Retina (tissue), 1 donor: ENCODE results near the gene HSCB.
"Not testable (repeated sequence)": the region's sequence is repeated elsewhere in the genome, so short reads cannot be mapped to it uniquely, and the experiment has no call there.

Experiments
- DNase-seq: peaks from one replicate; pipeline ENCODE4 v3.0.0-alpha.2; 2016

The HSCB gene

DNA sequence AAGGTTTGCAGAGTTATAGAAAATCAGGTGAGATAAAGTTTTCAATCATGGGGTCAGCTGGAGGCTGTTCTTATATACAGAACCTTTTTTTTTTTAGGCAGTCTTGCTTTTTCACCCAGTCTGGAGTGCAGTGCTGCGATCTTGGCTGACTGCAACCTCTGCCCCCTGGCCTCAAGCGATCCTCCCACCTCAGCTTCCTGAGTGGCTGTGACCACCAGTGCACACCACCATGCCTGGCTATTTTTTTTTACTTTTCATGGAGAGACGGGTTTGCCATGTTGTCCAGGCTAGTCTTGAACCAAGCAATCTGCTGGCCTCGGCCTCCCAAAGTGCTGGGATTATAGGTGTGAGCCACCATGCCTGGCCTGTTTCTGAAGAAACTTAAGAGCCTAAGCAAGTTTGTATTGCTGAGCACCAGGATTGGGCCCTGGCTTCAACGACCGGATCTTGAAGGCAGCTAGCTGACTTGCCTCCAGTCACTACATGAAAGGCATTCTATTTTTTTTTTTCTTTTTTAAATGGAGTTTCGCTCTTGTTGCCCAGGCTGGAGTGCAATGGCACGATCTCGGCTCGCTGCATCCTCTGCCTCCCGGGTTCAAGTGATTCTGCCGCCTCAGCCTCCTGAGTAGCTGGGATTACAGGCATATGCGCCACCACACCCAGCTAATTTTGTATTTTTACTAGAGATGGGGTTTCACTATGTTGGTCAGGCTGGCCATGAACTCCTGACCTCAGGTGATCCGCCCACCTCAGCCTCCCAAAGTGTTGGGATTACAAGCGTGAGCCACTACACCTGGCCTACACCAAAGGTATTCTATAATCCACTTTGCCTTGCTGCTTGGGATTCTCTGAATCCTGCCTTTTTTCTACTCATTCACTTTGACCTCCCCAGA is 50.9 kb downstream of the HSCB start:
- DNase-seq: no peak

DNA sequence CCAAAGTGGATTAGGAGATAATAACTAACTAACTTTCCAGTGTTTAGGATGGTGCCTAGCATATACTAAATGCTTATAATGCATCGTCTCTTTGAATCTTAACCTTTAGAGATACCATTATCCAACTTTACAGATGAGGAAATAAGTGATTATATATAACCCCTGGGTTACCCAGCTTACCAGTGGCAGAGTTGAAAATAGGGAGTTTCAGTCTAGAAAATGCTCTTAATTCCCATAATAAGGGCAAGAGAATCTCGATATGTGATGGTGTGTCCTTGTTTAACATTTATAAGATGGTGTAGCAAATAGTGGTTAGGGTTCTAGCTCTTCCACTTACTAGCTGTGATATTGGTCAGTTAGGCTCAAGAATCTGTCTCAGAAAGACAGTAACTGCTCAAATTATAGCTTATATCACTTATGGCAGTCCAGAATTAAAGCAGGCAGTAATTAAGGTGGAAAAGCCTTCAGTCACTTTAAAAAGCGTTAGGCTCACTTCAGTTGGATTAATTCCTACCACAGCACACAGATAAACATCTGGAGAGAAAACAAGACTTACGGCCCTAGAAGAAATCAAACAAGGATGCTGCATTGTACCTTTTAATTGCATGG is 52.2 kb downstream of the HSCB start:
- no peak for DNase-seq

DNA sequence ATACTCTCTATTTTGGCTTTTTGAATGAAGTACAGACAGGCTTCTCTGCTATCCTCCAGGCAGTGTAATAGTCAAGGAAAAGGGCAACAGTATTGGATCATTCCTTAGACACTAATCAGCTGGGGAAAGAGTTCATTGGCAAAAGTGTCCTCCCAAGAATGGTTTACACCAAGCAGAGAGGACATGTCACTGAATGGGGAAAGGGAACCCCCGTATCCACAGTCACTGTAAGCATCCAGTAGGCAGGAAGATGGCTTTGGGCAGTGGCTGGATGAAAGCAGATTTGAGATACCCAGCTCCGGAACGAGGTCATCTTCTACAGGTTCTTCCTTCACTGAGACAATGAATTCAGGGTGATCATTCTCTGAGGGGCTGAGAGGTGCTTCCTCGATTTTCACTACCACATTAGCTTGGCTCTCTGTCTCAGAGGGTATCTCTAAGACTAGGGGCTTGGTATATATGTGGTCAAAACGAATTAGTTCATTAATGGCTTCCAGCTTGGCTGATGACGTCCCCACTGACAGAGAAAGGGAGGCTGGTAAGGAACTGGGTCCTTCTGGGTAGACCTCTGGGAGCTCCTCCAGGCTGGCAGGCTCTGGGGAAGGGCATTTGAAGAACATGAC is 53.3 kb downstream of the HSCB start:
- DNase-seq: no peak

DNA sequence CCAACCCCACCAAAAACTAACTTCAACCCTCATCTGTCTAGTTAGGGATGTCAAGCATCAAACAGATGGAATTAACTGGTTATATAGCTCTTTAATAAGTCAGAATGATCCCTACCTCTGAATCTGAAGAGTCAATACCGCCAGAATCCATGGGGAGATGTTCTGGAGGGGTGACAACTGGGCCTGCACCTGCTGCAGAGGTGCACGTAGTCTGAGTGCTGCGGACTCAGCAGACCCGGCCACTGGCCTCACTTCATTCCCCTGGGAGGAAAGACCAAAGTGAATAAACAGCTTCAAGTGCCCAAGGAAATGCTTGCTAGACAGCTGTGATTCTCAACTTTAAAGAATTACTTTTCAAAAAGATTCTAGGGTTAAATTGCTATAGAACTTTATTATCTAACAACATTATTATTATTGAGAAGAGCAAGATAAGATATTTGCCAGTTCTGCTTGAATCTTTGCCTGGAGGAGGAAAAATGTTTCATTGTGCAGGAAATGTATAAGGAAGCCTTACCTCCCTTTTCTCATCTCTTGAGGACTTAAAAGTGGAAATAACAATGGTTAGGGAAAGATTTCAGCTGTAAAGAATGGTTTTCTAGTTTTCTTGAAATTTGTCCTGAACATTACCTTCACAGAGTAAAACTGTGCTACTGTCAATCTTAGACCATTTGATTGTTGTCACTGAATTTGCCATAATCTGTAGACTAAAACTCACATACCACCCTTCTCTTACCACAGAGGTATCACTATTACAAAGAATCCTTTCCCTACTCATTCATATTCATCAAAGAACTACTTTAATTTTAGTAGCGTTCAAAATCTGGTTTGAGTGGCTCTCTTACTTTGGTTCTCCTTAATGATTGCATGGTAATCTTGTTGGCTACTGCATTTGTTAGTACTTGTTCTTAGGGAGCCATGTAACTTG is 54.4 kb downstream of the HSCB start:
- DNase-seq: no peak

DNA sequence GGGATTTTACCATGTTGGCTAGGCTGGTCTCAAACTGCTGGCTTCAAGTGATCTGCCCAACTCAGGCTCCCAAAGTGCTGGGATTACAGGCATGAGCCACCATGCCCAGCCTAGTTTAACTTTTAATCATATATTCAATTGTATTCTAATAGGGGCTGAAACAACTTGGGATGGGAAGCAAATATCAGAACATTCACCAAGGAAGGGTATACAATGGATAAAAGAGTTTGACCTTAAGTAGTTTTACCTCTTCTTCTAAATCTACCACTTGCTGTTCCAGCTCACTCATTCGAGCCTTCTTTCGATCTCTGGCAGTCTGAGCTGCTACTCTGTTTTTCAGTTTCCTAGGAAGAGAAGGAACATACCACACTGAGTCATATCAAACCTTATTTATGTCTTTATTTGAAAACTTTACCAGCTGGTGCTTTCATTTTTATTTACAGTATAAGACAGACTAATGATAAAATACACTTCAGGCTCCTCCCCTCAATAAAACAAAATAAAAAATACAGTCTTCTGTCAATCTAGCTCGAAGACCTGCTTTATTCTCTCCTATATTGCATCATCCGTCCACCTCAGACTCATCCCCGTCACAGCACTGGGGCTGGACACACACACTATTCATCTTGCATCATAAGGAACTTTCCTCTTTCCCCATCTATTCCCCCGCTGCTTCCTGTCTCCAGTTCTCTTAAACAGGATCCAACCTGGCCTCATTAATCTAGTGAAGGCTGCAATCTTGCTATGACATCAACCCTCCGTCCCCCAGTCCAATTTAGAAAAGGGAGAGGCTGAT is 57.2 kb downstream of the HSCB start:
- DNase-seq: no peak

DNA sequence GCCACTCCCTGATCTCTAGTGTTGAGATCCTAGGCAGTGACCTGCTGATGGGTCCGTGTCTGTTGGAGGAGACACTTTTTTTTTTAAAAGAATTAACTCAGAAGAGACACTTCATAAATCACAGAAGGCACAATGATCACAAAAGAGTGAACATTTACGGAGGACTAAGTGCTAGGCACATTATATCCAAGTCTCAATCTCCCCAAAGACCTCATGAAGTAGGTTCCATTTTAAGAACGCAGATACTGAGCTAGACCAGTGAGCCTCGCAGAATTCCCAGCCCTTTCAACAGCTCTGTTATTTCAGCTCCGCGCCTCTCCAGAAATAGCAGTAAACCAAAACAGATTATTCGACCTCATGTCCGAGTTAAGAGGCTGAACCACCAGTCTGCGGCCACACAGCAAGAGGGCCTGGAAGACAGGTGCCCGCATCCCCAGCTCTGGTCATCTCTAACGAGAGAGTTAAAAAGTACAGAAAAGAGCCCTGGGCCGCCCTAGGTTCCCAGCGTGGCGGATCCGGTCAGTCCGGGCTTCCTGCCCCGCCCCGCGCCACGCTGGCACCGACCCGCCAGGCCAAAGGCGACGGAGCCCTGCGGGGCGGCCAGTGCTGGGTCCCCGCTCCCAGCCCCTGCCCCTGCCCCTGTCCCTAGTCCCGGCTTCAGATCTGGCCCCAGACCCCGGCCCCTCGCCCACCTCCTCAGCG is 57.9 kb downstream of the HSCB start:
- DNase-seq: peak; percentile 80

DNA sequence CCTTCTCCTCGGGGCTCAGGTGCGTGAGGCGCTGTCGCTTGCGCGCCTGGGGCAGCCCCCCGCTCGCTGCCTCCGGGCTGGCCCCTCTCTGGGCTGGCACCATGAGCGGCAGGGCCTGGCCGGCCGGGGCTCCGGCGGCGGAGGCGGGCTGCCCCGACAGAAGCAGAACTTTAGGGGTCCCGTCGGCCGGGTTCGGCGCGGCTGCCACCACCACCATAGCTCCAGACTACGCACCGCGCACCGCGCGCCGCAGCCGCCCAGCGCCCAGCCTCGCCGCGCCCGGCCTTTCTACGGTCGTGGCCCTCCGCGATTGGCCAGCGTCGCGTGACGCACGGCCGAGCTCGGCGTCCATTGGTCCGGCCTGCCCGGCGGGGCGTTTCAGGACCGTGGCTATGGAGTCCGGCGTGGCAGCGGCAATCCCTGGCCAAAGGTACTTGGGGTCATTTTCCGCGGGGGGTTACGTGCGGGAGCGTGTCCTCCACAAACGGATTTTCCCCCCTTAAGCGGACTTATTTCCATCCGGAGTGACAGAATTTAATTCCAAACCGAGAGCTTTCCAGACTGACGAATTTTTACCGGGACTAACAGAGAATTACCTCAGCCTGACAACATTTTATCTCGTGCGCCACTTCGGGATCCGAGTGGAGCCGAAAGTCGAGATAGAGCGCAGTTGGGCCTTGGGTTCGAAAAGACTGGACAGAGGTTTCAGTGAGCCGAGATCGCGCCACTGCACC is 58.6 kb downstream of the HSCB start, which contains the start of gene XBP1:
Gene XBP1, minus strand, starts transcription at position 262 of the 734 bp plus-strand sequence.
- DNase-seq: peak; percentile 96

DNA sequence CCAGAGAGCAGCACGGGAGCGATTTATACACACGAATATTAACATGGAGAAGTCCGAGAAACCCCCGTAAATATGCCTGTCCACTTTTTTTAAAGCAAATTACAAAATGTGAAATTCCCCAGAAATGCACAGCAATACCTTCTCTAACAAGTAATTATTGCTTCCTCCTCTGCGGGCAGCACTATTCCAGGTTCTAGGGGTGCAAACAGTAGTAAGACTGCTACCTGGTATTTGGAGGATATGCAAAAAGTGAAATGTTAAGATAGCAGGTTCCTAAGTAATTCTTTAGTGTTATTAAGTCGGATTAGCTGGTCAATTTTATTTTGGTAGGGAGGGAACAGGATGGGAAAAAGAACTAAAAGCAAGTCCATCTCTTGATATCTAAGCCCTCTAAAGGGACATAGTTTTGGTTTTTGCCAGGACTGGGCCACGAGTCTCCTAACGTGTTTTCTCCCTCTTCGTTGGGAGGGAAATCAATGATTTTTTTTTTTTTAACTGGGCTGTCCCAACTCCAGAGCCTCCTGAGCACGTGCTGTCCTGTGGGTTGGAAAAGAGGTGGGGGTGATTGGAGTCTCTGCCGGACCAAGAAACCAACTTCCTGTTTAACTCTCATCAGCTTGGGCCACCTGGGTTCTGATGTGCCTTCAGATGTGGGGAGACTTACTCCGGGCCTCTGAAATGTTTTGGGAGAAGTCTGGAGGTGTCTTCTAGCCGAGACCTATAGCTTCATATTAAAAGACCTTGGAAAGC is 60.2 kb downstream of the HSCB start:
- no peak for DNase-seq

DNA sequence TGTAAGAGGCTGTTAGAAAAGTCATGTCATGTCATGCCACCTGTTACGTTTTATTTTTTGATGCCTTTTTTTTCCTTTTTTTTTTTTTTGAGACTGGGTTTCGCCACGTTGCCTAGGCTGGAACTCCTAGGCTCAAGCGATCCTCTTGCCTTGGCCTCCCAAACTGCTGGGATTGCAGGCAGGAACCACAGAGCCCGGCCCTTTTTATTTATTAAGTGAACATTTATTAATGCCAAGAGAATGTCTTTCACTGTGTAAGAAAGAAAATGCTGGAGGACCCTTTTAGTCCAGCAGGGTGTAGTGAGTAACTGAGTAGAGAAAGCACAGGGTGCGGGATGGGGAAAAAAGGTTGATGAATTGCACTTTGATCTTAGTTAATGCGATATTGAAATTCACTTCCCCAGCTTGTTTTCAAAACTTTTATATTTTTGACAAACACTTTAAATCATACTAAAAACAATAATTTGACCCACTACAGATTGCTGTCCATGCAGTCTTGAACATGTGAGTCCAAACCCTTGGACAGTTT is 60.8 kb downstream of the HSCB start:
- DNase-seq: no peak

DNA sequence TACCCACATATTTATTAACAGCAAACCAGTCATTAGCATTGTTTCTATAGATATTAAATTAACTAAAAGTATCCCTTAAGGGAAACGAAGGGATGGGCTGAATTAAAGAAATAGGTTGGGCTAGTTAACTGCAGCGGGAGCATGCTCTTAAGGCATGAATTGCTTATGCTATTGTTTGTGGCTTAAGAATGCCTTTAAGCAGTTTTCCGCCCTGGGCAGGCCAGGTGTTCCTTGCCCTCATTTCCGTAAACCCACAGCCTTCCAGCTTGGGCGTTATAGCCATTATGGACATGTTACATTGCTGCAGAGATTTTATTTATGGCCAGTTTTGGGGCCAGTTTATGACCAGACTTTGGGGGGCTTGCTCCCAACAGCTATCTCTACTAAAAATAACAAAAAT is 63.6 kb downstream of the HSCB start:
- not testable (repeated sequence) for DNase-seq
